ENCODE measurements around the gene PPCS.
"Not testable (repeated sequence)": the region's sequence is repeated elsewhere in the genome, so short reads cannot be mapped to it uniquely, and the experiment has no call there.

The PPCS gene

DNA sequence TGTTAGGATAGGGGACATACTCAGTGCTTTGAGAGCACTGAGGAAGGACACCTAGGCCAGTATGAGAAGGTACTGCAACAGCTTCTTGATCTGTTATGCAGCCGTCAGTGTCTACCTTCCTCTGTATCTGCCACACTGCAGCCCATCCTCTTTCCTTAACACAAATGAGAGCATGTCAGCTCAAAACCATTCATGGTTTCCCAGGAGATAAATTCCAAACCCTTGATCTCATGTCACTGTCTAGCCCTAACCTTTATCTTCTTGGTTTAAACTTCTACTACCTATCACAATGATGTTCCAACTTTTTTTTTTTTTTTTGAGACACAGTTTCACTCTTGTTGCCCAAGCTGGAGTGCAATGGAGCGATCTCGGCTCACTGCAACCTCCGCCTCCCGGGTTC, 1.9 kb upstream of the PPCS start:
- DNase-seq, result no peak

DNA sequence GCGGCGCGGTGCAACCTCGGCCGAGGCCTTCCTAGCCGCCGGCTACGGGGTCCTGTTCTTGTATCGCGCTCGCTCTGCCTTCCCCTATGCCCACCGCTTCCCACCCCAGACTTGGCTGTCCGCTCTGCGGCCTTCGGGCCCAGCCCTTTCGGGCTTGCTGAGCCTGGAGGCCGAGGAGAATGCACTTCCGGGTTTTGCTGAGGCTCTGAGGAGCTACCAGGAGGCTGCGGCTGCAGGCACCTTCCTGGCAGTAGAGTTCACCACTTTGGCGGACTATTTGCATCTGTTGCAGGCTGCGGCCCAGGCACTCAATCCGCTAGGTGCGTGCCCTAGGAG, 379 bp downstream of the PPCS start:
- DNase-seq, result peak; percentile 35

DNA sequence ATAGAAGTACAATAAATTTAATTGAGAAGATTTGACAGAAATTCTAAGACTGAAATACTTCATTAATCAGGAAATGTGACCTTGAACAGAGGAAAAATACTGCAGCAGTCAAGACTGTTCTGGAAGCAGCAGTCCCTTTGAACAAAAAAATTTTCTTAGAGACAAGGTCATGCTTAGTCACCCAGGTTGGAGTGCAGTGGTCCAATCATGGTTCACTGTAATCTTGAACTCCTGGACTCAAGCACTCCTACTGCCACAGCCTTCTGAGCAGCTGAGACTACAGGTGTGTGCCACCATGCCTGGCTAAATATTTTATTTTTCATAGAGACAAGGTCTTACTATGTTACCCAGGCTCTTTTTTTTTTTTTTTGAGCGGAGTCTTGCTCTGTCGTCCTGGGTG, 4.9 kb downstream of the PPCS start:
- no peak for DNase-seq

DNA sequence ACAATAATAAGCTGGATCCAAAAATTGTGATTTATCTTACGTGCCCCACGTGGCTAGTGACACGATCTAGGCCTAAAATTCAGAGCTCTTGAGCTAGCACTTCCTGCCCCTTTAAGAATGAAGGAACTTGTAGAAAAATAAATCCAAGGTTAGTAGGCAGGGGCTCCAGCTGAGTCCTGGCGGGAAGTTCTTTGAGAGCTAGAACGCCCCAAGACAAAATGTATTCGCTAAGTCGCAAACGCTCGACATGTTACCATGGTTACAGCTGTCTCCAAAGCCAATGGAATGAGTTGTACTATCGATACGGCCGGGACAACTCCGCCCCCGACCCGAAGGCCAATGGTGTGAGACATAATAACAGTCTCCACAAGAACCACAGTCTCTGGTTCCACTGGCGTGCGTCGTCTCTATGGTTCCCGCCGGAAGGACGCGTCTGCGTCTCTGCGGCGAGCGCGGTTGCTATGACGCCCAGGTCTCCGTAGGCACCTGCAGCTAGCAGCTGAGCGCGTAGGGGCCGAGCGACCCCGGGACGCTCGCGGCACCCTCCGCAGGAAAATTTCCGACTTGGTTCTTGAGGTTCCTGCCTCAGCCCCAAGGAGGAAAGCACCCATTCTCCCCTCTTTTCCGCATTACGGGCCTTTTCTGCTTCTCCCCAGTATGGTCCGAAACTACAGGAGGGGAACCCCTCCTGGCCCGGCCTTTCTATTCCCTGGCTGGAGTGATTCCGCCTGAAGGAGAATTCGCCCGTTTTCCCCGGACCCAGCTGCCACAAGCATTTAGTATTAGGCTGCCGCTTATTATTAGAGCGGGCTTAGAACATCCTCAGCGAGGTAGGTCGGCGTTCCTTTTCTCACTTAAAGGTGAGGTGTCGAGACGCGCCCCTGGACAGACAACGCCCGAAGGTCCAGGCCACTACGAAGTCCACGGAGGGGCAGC, 6.8 kb downstream of the PPCS start, which contains the start of gene CCDC30:
Gene CCDC30, plus strand, starts transcription at position 459 of the 936 bp plus-strand sequence. CDS start 17,266 bp downstream, outside the sequence.
- peak; percentile 98 for DNase-seq

DNA sequence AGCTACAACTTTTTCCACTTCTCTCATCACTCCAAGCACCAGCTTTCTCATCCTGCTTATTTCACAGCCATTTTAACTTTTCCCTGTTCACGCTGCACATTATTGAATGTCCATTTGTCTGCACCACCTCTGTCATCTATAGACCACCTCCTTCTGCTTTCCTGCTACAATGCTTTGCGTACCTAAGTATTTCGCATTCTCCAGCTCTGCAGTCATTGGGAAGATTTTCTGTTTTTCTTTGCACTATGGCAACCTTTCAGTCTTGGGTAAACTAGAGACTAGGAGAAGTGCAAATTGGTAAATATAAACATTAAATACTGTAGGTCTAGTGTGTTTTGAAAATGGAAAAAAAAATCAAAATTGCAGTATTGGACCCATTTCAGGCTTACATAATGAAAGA, 7.6 kb downstream of the PPCS start:
- no peak for DNase-seq

DNA sequence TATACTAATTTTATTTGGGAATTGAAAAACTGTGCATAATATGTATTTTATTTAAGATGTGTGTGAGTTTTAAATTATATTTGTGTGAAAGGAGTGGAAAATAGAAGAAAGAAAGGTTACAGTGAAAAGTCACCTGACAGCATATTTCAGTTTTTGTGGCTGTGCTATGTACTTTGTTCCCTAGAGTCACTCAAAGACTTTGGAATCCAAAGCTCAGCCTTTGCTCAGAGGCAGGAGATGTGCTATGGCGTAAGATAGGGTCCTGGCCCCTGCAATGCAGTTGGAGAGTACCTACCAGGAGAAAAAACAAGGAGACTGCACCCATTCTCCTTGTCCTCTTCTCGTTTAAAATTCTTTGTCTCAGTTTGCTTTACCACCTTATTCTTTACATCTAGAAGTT, 9.7 kb downstream of the PPCS start:
- no peak for DNase-seq

DNA sequence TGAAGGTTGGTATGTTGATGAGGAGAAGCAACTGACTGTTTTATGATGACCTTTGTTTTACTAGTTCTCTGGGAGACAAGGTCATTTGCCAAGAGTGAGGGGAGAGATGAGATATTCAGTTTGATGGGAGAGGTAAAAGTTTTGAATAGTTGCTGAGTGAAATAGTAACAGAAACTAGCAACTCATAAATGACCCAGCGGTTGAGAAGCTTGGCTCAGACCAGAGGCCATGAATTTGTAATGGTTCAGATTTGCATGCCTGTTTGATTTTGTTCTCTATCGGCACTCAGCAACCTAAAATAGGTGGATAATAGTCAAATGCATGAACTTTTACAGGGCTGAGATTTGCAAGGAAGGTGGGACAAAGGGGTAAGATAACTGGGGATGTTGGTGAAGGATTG, 13.4 kb downstream of the PPCS start:
- no peak for DNase-seq

DNA sequence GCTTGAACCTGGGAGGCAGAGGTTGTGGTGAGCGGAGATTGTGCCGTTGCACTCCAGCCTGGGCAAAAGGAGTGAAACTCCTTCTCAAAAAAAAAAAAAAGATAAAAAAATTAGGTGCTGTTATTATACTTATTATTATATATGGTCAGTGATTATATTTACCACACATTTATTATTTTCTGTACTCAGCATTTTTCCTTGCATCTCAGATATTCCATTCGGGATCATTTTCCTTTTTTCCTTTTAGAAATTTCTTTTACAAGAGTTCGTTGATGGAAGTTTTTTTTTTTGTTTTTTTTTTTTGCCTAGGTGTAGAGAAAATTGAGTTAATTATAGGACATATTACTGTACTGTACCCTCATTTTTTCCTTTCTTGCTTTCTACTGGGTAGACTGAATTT, 20.3 kb downstream of the PPCS start:
- DNase-seq, result no peak

DNA sequence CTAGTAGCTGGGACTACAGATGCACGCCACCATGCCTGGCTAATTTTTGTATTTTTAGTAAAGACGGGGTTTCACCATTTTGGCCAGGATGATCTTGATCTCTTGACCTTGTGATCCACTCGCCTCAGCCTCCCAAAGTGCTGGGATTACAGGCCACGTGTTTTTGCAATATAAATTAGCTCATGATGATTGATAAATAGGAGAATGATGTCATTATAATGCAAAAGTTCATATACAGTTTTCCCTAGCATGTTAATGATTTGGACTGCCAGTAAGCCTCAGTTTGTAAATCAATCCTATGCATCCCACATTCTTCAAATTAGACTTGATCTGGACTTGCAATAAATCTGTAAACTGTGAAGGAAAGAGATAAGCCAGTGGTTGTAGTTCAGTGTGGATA, 21.0 kb downstream of the PPCS start:
- not testable (repeated sequence) for DNase-seq

DNA sequence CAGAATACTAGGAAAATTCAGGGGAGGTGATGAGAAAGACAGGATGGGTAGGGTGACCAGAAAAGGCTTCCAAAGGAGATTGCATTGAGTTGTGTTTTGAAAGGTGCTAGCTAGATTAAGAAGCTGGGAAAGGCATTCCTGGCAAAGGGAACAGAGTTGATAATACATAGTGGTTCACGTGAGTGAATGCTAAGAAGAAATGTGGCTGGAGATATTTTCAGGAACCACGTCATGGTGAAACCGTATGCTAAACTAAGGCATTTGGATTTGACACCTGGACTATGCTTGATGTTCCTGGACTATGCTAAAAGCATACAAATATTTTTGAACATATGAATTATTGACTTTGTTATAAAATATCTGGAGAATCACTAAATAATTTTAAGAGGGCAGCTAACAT, 21.4 kb downstream of the PPCS start:
- no peak for DNase-seq

DNA sequence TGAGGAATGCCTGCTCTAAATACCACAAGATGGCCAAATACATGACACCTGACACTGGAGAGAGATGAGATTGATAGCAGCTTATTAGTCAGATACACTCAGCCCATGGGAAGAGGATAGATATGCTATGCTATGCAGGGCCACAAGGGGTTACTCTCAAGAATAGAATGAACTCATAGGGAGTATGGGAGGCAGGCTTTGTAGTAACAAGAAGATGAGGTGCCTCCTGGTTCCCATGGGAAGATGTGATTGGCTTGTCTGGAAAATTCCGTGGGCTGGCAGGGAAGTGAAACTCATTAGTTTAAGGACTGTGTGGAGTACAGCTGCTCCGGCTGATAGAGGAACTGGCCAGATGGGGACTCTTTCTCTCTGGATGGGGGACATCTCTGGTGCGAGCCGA, 23.3 kb downstream of the PPCS start:
- peak; percentile 7 for DNase-seq

DNA sequence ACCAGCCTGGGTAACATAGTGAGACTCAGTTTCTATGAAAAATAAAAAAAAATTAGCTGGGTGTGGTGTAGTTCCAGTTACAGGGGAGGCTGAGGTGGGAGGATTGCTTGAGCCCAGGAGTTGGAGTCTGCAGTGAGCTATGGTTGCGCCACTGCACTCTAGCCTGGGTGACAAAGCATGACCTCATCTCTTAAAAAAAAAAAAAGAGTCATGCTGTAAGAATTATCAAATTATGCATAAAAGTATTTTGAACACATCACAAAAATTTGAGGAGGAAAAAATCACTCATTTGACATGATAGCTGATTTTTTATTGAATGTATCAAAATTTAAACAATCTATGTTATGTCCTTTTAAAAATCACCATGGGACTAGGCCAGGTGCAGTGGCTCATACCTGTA, 24.6 kb downstream of the PPCS start:
- DNase-seq, result no peak

DNA sequence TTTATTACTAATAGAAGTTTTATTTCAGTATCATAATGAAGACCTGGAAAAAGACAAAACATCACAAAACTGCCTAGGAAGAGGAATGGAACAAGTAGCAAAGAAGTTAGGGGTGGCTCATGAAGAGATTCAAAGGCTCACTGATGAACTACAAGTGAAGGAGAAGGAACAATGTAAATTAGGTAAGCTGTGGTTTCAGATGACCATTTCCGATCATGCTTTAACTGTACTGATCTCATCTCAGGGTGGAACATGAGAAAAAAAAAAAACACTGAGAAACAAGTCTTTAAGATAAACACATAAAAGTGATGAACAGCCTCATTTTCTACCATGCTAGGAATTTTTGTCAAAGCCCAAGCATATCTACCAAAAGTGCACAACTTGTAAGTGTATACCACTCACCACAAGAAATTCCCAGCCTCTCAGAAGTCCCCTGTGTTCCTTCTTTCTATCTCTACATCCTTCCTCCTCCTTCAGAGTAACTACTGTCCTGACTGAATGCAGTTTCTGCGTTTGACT, 26.4 kb downstream of the PPCS start:
- DNase-seq, result no peak

DNA sequence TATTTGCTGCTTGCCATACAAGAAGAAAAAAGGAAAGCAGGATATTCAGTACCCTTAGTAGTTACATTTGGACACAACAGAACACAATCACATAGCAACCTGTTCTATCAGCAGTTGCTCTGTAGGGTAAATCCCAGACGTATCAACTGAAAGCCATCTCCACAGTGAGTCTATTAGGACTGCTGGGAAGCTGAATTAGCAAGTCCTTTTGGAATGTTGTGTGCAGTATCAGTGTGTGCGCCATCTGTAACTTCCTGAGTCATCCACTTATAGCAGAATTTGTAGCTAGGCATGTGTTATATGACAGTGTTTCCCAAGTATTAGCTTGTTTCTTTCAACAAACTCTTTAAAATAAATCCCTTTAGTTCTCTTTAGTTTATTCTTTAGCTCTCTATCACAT, 28.0 kb downstream of the PPCS start:
- DNase-seq, result no peak

DNA sequence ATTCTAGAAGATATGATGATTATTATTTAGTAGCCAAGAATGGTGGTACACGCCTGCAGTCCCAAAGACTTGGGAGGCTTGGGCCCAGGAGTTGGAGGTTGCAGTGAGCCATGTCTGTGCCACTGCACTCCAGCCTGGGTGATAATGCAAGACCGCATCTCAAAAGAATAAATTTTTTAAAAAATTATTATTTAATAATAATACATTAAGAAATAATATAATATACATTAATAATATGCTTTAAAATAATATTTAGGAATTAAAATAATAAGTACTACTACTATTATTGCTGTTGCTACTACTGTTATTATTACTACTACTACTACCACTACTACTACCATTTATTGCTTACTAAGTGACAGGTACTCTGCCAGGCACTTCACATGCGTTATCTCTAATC, 33.9 kb downstream of the PPCS start:
- no peak for DNase-seq

DNA sequence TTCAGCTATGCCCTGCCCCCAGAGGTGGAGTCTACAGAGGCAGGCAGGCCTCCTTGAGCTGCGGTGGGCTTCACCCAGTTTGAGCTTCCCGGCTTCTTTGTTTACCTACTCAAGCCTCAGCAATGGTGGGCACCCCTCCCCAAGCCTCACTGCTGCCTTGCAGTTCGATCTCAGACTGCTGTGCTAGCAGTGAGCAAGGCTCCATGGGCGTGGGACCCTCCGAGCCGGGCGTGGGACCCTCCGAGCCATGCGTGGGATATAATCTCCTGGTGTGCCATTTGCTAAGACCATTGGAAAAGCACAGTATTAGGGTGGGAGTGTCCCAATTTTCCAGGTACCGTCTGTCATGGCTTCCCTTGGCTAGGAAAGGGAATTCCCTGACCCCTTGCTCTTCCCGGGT, 45.7 kb downstream of the PPCS start:
- not testable (repeated sequence) for DNase-seq

DNA sequence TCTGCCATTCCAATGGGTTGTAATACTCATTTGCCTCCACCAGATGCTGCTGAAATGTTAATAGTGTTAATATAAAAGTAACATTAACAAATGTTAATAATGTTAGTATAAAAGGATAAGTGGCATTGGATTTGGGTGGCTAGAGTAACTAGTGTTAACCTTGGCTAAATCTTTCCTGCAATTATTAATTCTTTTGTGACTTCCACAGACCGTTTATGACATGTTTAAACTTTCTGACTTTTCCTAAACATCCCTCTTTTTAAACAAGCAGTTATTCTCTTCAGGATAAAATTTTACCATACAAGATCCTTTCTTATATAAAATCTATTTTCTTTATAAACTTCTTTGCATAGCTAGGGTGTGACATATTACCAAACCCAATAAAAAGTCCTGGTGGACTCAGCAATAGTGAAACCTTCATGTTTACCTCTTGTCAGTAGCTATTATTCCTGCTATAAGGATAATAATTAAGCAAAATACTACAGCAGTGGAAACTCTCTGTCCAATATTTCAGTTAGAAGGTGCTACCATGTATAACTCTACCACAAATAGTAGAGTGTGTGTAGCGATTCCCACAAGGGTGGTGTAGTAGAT, 48.3 kb downstream of the PPCS start:
- no peak for DNase-seq

DNA sequence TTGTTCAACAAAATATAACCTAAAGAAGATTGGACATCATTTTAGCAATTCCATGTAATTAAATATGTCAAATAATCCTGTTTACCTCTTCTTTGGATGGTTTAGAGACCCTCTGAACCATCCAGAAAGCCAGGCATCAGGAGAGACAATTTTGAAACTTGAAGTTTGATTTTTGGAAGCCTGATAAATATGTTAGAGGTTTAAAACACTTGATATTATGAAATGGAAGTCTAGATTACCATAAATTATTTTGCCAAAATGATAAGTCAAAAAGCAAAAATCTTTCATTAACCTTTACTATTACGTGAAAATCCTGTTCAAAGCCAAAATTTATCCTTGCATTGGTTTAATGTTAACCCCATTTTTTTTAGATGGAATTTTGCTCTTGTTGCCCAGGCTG, 50.2 kb downstream of the PPCS start:
- no peak for DNase-seq
